Measurements from ENCODE around the gene THBS1. TPM values are rescaled to one million over a fixed set of nuclear protein-coding genes. Genes with fewer than 3 reads are reported as not detected.

THBS1 gene
- total RNA-seq, 4 donors from 2014 or later: 119 to 341 (median 210) TPM

GRCh38 chr15:39579487-39580116 lies 1.3 kb upstream of the THBS1 start:
- TF ChIP-seq POLR2A (IDR thresholded peaks at IDR 0.05) (no peak), CTCF (IDR thresholded peaks at IDR 0.05) (no peak)
- no peaks in the 10 kb centered on the region for H3K27me3 ChIP-seq
- DNase-seq: peak; percentile 78 to 79
- H3K4me3 ChIP-seq: peak overlapping the region; percentile 29 to 91
- intact Hi-C loops (cut with DNase I; ENCODE audit: low total_unique reads): loop anchor here (5.0 kb wide), 3 partner anchors 77 to 762 kb away; no protein-coding TSS in a partner anchor
- no peaks in the 10 kb centered on the region for H3K36me3 ChIP-seq
- H3K9me3 ChIP-seq: no peaks in the 10 kb centered on the region
- H3K27ac ChIP-seq: peak overlapping the region; percentile 98
- peaks cover 6 to 11% of the 10 kb centered on the region in 2 donors for H3K4me1 ChIP-seq

- TF ChIP-seq CTCF (IDR thresholded peaks at IDR 0.05) (peak; percentile 89 to 99 (median 95)), POLR2A (IDR thresholded peaks at IDR 0.05) (no peak)
- DNase-seq: peak; percentile 96 to 98
- Histone ChIP-seq H3K9me3 (no peaks in the 10 kb centered on the region), H3K36me3 (no peaks in the 10 kb centered on the region), H3K4me1 (peaks cover 6 to 11% of the 10 kb centered on the region in 2 donors), H3K4me3 (peak overlapping the region; percentile 90 to 91), H3K27ac (peak overlapping the region; percentile 98), H3K27me3 (no peaks in the 10 kb centered on the region)
- intact Hi-C loops (cut with DNase I; ENCODE audit: low total_unique reads): loop anchor here (5.0 kb wide), 2 partner anchors 408 to 763 kb away; no protein-coding TSS in a partner anchor
Observed at GRCh38 chr15:39580117-39580484, 778 bp upstream of the THBS1 start.

GRCh38 chr15:39581242-39581792 lies 438 bp downstream of the THBS1 start:
- DNase-seq: no peak
- no peaks in the 10 kb centered on the region for H3K27me3 ChIP-seq
- TF ChIP-seq CTCF (IDR thresholded peaks at IDR 0.05) (no peak), POLR2A (IDR thresholded peaks at IDR 0.05) (no peak)
- peak overlapping the region; percentile 98 for H3K27ac ChIP-seq
- peak overlapping the region; percentile 90 to 91 for H3K4me3 ChIP-seq
- no peaks in the 10 kb centered on the region for H3K36me3 ChIP-seq
- peaks cover 6 to 11% of the 10 kb centered on the region in 2 donors for H3K4me1 ChIP-seq
- intact Hi-C loops (cut with DNase I; ENCODE audit: low total_unique reads): loop anchor here (5.0 kb wide), 2 partner anchors 409 to 764 kb away; no protein-coding TSS in a partner anchor
- no peaks in the 10 kb centered on the region for H3K9me3 ChIP-seq

GRCh38 chr15:39581793-39582285 lies 960 bp downstream of the THBS1 start:
- Histone ChIP-seq H3K9me3 (no peaks in the 10 kb centered on the region), H3K36me3 (no peaks in the 10 kb centered on the region), H3K27ac (peak overlapping the region; percentile 98), H3K4me3 (peak overlapping the region; percentile 90 to 91), H3K27me3 (no peaks in the 10 kb centered on the region), H3K4me1 (peaks cover 6 to 11% of the 10 kb centered on the region in 2 donors)
- DNase-seq: peak; percentile 64 to 70
- intact Hi-C loops (cut with DNase I; ENCODE audit: low total_unique reads): loop anchor here (5.0 kb wide), 2 partner anchors 410 to 765 kb away; no protein-coding TSS in a partner anchor
- TF ChIP-seq CTCF (IDR thresholded peaks at IDR 0.05): peak; percentile 28 to 56 (median 48)
- no peak for TF ChIP-seq POLR2A (IDR thresholded peaks at IDR 0.05)

Data from uterus (tissue), 4 donors.